Activated T-cell treated with anti-CD3 and anti-CD28 coated beads, Interleukin-2, amount 50 U/mL, for 24 hours (primary cell): ENCODE results near the gene ZGRF1.
"Not testable (repeated sequence)": the region's sequence is repeated elsewhere in the genome, so short reads cannot be mapped to it uniquely, and the experiment has no call there.

ENCODE experiments used
- DNase-seq: peaks from one replicate; pipeline ENCODE4 v3.0.0-alpha.2; 2020
- H3K27ac Mint-ChIP-seq: 2 replicates; pipeline ENCODE4 v1.8.0; 2020; ENCODE audit warnings: mild to moderate bottlenecking, mixed read lengths
- H3K27me3 Mint-ChIP-seq: 2 replicates; pipeline ENCODE4 v1.8.0; 2020; ENCODE audit warnings: mixed read lengths
- H3K36me3 Mint-ChIP-seq: 2 replicates; pipeline ENCODE4 v1.8.0; 2020; ENCODE audit warnings: low read depth, mixed read lengths
- H3K4me1 Mint-ChIP-seq: 2 replicates; pipeline ENCODE4 v1.8.0; 2020; ENCODE audit warnings: low read depth, mixed read lengths
- H3K4me3 Mint-ChIP-seq: 2 replicates; pipeline ENCODE4 v1.8.0; 2020; ENCODE audit warnings: mild to moderate bottlenecking, moderate library complexity, mixed read lengths
- H3K9me3 Mint-ChIP-seq: 2 replicates; pipeline ENCODE4 v1.8.0; 2020; ENCODE audit warnings: mixed read lengths

ZGRF1 gene

GRCh38 chr4:112648263-112649054 is 11.8 kb upstream of the ZGRF1 start:
- Mint-ChIP-seq H3K27me3 (no peaks in the 10 kb centered on the region), H3K27ac (no peak overlapping the region), H3K4me1 (no peaks in the 10 kb centered on the region), H3K4me3 (no peak overlapping the region), H3K9me3 (no peaks in the 10 kb centered on the region), H3K36me3 (peaks cover 77% of the 10 kb centered on the region)
- DNase-seq: no peak

GRCh38 chr4:112647785-112648184 is 11.1 kb upstream of the ZGRF1 start:
- Mint-ChIP-seq H3K4me1 (peaks cover 5% of the 10 kb centered on the region), H3K36me3 (peaks cover 78% of the 10 kb centered on the region), H3K4me3 (no peak overlapping the region), H3K27me3 (no peaks in the 10 kb centered on the region), H3K27ac (no peak overlapping the region), H3K9me3 (no peaks in the 10 kb centered on the region)
- no peak for DNase-seq

GRCh38 chr4:112646632-112647537 is 10.2 kb upstream of the ZGRF1 start:
- DNase-seq: no peak
- Mint-ChIP-seq H3K4me1 (peaks cover 8% of the 10 kb centered on the region), H3K36me3 (peaks cover 78% of the 10 kb centered on the region), H3K4me3 (no peak overlapping the region), H3K27ac (no peak overlapping the region), H3K27me3 (no peaks in the 10 kb centered on the region), H3K9me3 (no peaks in the 10 kb centered on the region)

- no peak for DNase-seq
- peaks cover 17% of the 10 kb centered on the region for H3K4me1 Mint-ChIP-seq
- peaks cover 75% of the 10 kb centered on the region for H3K36me3 Mint-ChIP-seq
- no peaks in the 10 kb centered on the region for H3K9me3 Mint-ChIP-seq
- H3K27me3 Mint-ChIP-seq: no peaks in the 10 kb centered on the region
- no peak overlapping the region for H3K4me3 Mint-ChIP-seq
- H3K27ac Mint-ChIP-seq: no peak overlapping the region
Measured at GRCh38 chr4:112645541-112646329, 9.0 kb upstream of the ZGRF1 start.

- Mint-ChIP-seq H3K36me3 (peaks cover 71% of the 10 kb centered on the region), H3K4me1 (peaks cover 18% of the 10 kb centered on the region)
- H3K9me3 Mint-ChIP-seq, H3K4me3 Mint-ChIP-seq, DNase-seq, H3K27ac Mint-ChIP-seq, H3K27me3 Mint-ChIP-seq: not testable (repeated sequence)
Measured at GRCh38 chr4:112644595-112645535, 8.2 kb upstream of the ZGRF1 start.

GRCh38 chr4:112642526-112642925 is 5.8 kb upstream of the ZGRF1 start:
- Mint-ChIP-seq H3K9me3 (no peaks in the 10 kb centered on the region), H3K36me3 (peaks cover 57% of the 10 kb centered on the region), H3K4me1 (peaks cover 23% of the 10 kb centered on the region), H3K27me3 (no peaks in the 10 kb centered on the region), H3K27ac (no peak overlapping the region), H3K4me3 (no peak overlapping the region)
- no peak for DNase-seq

- Mint-ChIP-seq H3K4me3 (no peak overlapping the region), H3K9me3 (no peaks in the 10 kb centered on the region), H3K27me3 (no peaks in the 10 kb centered on the region), H3K4me1 (peaks cover 30% of the 10 kb centered on the region), H3K27ac (no peak overlapping the region), H3K36me3 (peaks cover 23% of the 10 kb centered on the region)
- DNase-seq: no peak
Measured at GRCh38 chr4:112637552-112637866, 800 bp upstream of the ZGRF1 start.

- H3K4me1 Mint-ChIP-seq: peaks cover 14% of the 10 kb centered on the region
- H3K9me3 Mint-ChIP-seq: no peaks in the 10 kb centered on the region
- H3K27me3 Mint-ChIP-seq: no peaks in the 10 kb centered on the region
- no peak overlapping the region for H3K4me3 Mint-ChIP-seq
- no peak for DNase-seq
- peaks cover 27% of the 10 kb centered on the region for H3K36me3 Mint-ChIP-seq
- H3K27ac Mint-ChIP-seq: no peak overlapping the region
Measured at GRCh38 chr4:112633477-112634235, 3.1 kb downstream of the ZGRF1 start.

- Mint-ChIP-seq H3K36me3 (peaks cover 69% of the 10 kb centered on the region), H3K4me1 (no peaks in the 10 kb centered on the region)
Measured at GRCh38 chr4:112626228-112626627, 10.5 kb downstream of the ZGRF1 start.

GRCh38 chr4:112616984-112617383 is 19.7 kb downstream of the ZGRF1 start:
- Mint-ChIP-seq H3K4me3 (no peak overlapping the region), H3K27ac (no peak overlapping the region), H3K9me3 (no peaks in the 10 kb centered on the region), H3K36me3 (peaks cover 44% of the 10 kb centered on the region), H3K4me1 (no peaks in the 10 kb centered on the region), H3K27me3 (no peaks in the 10 kb centered on the region)
- DNase-seq: no peak

More at GRCh38 chr4:112626228-112626627, 10.5 kb downstream of the ZGRF1 start:
- no peak overlapping the region for H3K27ac Mint-ChIP-seq
- H3K4me3 Mint-ChIP-seq: no peak overlapping the region
- no peaks in the 10 kb centered on the region for H3K9me3 Mint-ChIP-seq
- H3K27me3 Mint-ChIP-seq: no peaks in the 10 kb centered on the region
- no peak for DNase-seq

GRCh38 chr4:112612814-112613213 is 23.9 kb downstream of the ZGRF1 start:
- H3K27me3 Mint-ChIP-seq, H3K27ac Mint-ChIP-seq, H3K4me3 Mint-ChIP-seq: not testable (repeated sequence)

GRCh38 chr4:112604589-112604988 is 32.1 kb downstream of the ZGRF1 start:
- Mint-ChIP-seq H3K36me3 (peaks cover 61% of the 10 kb centered on the region), H3K27ac (no peak overlapping the region), H3K9me3 (no peaks in the 10 kb centered on the region), H3K4me3 (no peak overlapping the region), H3K4me1 (no peaks in the 10 kb centered on the region), H3K27me3 (no peaks in the 10 kb centered on the region)
- DNase-seq: no peak

More at GRCh38 chr4:112612814-112613213, 23.9 kb downstream of the ZGRF1 start:
- H3K9me3 Mint-ChIP-seq, H3K4me1 Mint-ChIP-seq, DNase-seq: not testable (repeated sequence)
- peaks cover 43% of the 10 kb centered on the region for H3K36me3 Mint-ChIP-seq

GRCh38 chr4:112594993-112595392 is 41.7 kb downstream of the ZGRF1 start:
- peaks cover 28% of the 10 kb centered on the region for H3K36me3 Mint-ChIP-seq
- no peak overlapping the region for H3K4me3 Mint-ChIP-seq
- H3K9me3 Mint-ChIP-seq: peaks cover 3% of the 10 kb centered on the region
- H3K27me3 Mint-ChIP-seq: no peaks in the 10 kb centered on the region
- no peak for DNase-seq
- H3K4me1 Mint-ChIP-seq: no peaks in the 10 kb centered on the region
- no peak overlapping the region for H3K27ac Mint-ChIP-seq
